GM12878 (cell line): ENCODE results near the gene LRP5. TPM values are rescaled to one million over a fixed set of nuclear protein-coding genes. Genes with fewer than 3 reads are reported as not detected.

Source experiments
- BCL11A ChIP-seq: IDR thresholded peaks from 2 replicates; pipeline ENCODE4 v1.6.1; 2011; ENCODE audit warnings: low read depth, low read length
- CHD4 ChIP-seq: fragments of 200-600 bp; sonication (generic); IDR thresholded peaks from 2 replicates; pipeline ENCODE4 v1.6.1; 2016; ENCODE audit warnings: mild to moderate bottlenecking
- CREB1 ChIP-seq: IDR thresholded peaks from 2 replicates; pipeline ENCODE4 v1.6.1; 2012; ENCODE audit warnings: low read depth, mild to moderate bottlenecking, inconsistent platforms
- CUX1 ChIP-seq: IDR thresholded peaks from 2 replicates; pipeline ENCODE4 v1.6.1; 2012; ENCODE audit warnings: improper control_type of control experiment, low read depth, low read length; ENCODE audit not compliant: insufficient replicate concordance
- E2F8 ChIP-seq: fragments of 450-650 bp; IDR thresholded peaks from 2 replicates; pipeline ENCODE4 v1.6.1; 2018; ENCODE audit warnings: mild to moderate bottlenecking, low read depth, moderate library complexity; ENCODE audit not compliant: partially characterized antibody
- E4F1 ChIP-seq: fragments of 450-650 bp; IDR thresholded peaks from 2 replicates; pipeline ENCODE4 v1.6.1; 2018; ENCODE audit warnings: borderline replicate concordance, mild to moderate bottlenecking; ENCODE audit not compliant: partially characterized antibody
- ESRRA ChIP-seq: IDR thresholded peaks from 2 replicates; pipeline ENCODE4 v1.6.1; 2012; ENCODE audit warnings: mild to moderate bottlenecking, low read length, improper control_type of control experiment
- HDGF ChIP-seq: fragments of 450-650 bp; IDR thresholded peaks from 2 replicates; pipeline ENCODE4 v1.6.1; 2016; ENCODE audit warnings: antibody characterized with exemption
- HSF1 ChIP-seq: fragments of 150-350 bp; IDR thresholded peaks from 2 replicates; pipeline ENCODE4 v1.6.1; 2014; ENCODE audit warnings: mild to moderate bottlenecking, low read depth, low read length
- MLLT1 ChIP-seq: fragments of 450-650 bp; IDR thresholded peaks from 2 replicates; pipeline ENCODE4 v1.6.1; 2016; ENCODE audit warnings: mild to moderate bottlenecking
- NFYA ChIP-seq: IDR thresholded peaks from 2 replicates; pipeline ENCODE4 v1.6.1; 2011; ENCODE audit warnings: low read depth, mild to moderate bottlenecking, low read length, improper control_type of control experiment, borderline replicate concordance
- PAX8 ChIP-seq: fragments of 450-650 bp; IDR thresholded peaks from 2 replicates; pipeline ENCODE4 v1.6.1; 2017; ENCODE audit warnings: mild to moderate bottlenecking, moderate library complexity
- ZBTB33 ChIP-seq: fragments of 450-650 bp; IDR thresholded peaks from 2 replicates; pipeline ENCODE4 v1.6.1; 2017; ENCODE audit warnings: mild to moderate bottlenecking
- ZNF207 ChIP-seq: fragments of 450-650 bp; IDR thresholded peaks from 2 replicates; pipeline ENCODE4 v1.6.1; 2014; ENCODE audit warnings: antibody characterized with exemption, mild to moderate bottlenecking, borderline replicate concordance
- polyA plus RNA-seq, 11 experiments: library from polyadenylated mRNA; depleted of rRNA in 4 of 11; unstranded in 6 of 11; stranded (reverse) in 5 of 11; fragments of >200 nt; fragmentation: Nextera tagmentation in 4 of 11; fragmentation: Illumina TruSeq in 1 of 11; extraction: Ambion mirVana in 4 of 11; extraction: Trizol in 1 of 11; gene quantifications; 1 replicate in 1 of 11; 2 replicates in 10 of 11; pipeline versions ENCODE4 v1.2.1 to v1.2.3, GENCODE V29; 2011 to 2016; ENCODE audit warnings: inconsistent platforms in 2 of 11, missing spikeins in 2 of 11, low read depth in 1 of 11
- total RNA-seq, 4 experiments: library from RNA; depleted of rRNA in 3 of 4; stranded (reverse); fragments of >200 nt in 3 of 4; fragmentation: Illumina TruSeq in 1 of 4; extraction: Trizol in 1 of 4; gene quantifications; 2 replicates each; pipeline versions ENCODE4 v1.2.1 to v1.2.3, GENCODE V29; 2013 to 2021

Gene LRP5
- total and polyA plus RNA-seq, 10 of the 15 experiments (the other 5 are each of a cell fraction or from before 2014, with no cell fraction given) = 0.37 to 34.0 (median 6.6) TPM

- TF ChIP-seq BCL11A (no peak), E4F1 (no peak), CREB1 (0 out of 2 replicates have a peak, but pooled peaks have one; percentile 6), MLLT1 (no peak), HDGF (no peak), ZBTB33 (no peak), NFYA (no peak), ESRRA (no peak), HSF1 (0 out of 2 replicates have a peak, but pooled peaks have one; percentile 50), CUX1 (no peak), ZNF207 (0 out of 2 replicates have a peak, but pooled peaks have one; percentile 48), PAX8 (no peak), E2F8 (no peak), CHD4 (no peak)
Observed at GRCh38 chr11:68383976-68384501, 71.6 kb downstream of the LRP5 start (continued).
